ENCODE results near the gene OTUB2.

Gene OTUB2

DNA sequence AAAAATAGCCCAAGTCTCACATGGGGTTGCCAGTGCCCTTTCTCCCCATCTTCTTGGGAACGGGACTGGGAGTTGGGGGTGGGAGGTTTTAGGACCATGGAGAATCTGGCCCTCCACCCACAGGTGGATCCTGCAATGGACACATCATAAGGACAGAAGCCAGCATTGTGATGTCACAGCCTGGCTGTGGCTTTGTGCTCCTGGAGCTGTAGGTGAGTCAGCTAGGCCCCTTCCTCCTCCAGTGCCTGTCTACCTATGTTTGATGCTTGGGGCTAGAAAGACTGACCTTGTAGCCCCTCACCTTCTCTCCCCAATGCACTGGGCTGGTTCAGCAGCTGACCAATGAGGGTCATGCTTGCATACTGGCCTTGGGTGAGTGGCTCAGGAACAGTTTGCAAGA is 29.1 kb upstream of the OTUB2 start, which contains the start of gene CCDC197:
TSS of gene CCDC197 (plus strand) at position 220 of the 400 bp plus-strand sequence. CDS start 831 bp downstream, outside the sequence.
- no peak for DNase-seq

DNA sequence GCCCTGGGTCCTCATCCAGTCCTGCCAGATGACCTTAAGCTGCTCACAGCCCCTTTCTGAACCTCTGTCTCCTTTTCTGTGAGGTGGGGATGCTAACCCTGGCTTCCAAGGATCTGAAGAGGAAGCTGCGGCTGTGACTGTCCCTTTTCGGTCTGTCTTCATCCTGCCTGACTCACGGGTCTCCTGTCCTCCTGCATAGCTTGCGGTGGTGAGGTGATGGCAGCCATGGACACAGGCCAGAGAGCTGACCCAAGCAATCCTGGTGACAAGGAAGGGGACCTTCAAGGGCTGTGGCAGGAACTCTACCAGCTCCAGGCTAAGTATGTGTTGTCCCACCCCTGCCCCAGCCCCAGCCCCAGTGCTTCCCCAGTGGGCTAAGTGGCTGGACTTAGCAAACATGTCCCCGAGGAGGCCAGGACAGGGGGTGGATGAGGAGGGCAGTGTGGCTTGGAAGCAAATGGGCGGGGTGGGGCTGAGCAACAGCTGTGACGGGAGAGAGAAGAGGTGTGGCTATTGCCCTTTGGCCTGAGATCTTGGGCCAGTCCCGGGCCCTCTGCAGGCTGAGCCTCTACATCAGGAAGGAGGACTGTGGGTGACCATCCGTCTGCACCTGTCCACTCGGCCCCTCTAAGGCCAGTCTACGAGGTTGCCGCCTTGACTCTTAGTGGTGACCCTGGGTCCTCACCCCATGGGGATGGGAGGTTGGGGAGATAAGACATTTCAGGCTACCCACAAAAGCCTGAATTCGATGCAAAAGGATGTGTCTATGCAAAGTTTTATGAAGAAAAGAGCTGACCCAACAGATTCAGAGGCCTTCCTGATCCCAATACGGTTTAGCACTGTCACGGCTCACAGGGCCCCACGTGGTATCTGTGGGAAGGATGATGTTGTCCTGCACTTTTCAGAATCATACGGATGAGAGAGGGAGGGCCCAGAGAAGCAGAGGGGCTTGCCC is 27.9 kb upstream of the OTUB2 start:
- DNase-seq = no peak

DNA sequence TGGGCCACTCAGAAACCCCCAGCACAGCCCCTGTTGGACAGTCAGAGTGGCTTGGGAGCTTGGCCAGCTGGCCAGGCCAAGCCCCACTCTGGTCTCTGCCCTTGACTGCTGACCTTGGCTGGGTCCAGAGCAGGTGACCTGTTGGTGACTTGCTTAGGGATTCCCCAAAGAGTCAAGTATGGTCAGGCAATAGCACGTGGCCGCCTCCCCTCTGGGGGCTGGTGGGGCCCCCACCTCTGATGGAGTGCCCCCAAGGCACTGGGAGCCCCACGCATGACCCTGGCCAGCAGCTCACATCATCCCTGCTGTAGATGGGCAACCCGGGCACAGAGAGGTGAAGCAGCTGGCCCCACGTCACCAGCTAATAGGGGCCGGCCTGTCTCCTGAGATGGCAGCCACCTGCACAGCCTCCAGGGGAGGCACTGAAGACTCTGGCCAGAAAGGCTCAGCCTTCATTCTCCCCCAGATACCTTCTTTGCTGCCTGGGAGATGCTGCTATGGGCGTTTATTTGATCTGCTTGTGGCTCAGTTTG is 27.2 kb upstream of the OTUB2 start:
- no peak for DNase-seq

DNA sequence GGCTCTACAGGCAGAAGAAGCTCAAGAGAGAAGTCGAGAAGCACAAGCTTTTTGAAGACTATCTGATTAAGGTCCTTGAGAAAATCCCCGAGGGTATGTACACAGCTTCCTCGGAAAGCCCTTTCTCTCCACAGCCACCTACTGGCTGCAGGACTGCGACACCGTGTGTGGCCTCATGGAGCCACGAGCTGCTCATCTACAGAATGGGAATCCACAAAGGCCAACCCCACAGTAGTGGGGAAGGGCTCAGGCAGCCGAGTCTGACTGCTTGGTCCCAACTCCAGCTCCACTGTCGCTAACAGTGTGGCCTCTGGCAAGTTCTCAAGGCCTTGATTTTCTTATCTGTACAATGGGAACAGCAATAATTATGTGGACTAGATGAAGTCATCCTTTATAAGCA is 26.6 kb upstream of the OTUB2 start:
- DNase-seq = no peak

DNA sequence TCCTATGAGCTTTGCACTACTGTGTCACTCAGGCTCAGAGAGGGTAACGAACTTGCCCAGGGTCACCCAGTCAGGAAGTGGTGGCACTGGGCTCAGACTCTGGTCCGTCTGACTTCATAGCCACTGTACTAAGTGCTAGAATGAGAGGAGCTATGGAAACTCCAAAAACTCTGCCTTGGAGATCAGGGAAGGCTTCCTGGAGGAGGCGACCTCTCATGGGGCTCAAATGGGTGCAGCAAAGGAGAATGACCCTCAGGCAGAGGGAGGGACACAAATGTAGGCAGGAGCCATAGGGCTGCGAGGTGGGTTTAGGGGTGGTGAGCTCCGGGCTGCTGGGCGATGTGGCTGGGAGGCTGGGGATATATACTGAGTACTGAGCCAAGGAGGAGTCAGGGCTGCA is 25.9 kb upstream of the OTUB2 start:
- DNase-seq = no peak

DNA sequence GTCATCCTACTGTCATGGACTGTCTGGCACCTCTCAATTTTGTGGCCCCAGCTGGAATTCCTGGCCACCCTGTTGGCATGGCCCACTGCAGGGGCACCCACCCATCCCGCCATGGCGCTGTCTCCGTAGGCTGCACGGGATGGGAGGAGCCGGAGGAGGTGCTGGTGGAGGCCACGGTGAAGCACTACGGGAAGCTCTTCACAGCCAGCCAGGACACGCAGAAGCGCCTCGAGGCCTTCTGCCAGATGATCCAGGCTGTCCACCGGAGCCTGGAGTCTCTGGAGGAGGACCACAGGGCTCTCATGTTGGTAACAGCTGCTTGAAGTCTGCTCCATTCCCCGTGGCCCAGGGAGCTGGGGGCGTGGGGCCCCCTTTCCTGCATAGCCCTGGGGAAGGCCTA is 25.1 kb upstream of the OTUB2 start:
- DNase-seq = no peak

DNA sequence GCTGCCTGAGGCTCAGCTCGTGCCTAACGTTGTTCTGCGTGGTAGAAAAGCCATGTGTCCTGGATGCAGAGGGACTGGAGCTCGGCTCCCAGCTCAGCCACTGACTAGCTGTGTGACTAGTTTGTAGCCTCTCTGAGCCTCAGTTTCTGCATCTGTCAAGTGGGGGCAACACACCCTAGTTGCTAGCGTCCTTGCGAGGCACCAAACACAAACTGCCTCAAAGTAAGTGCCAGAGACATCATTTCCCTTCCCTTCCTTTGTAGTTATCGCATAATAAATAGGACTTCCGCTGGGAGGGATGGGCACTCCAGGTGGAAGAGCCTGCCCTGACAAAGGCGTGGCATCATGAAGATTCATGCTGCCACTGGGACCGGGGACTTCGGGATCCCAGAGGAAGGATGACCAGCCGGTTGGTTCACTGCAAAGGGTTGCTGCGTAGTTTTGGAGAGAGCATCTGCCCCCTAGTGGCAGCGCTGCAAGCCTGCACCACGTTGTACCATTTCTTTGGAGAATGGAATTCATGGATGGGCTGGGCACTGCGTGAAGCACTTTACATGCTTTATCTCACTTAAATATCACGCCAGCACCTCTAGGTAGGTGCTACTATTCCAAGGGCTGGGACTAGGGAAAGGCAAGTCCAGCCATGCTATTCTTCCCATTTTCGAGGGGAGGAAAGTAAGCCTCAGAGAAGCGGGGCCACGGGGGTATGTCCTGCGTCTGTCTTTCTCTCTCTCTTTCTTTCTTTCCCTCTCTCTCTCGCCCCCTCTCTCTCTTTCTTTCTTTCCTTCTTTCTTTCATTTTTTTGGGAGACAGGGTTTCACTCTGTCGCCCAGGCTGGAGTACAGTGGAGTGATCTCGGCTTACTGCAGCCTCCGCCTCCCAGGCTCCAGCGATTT is 24.4 kb upstream of the OTUB2 start:
- peak; percentile 85 for DNase-seq

DNA sequence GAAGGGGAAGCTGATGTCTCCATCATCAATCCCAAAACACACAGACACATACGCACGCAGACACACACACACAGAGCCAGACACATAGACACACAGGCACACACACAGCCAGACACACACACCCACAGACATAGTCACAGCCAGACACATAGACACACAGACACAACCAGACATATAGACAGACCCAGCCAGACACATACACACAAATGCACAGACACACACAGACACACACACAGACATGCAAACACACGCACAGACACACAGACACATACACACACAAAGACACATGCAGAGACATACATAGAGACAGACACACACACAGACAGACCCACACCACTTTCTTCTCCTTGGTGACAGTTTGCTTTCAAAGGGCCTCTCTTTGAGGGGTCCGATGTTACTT is 22.7 kb upstream of the OTUB2 start:
- DNase-seq = no peak

DNA sequence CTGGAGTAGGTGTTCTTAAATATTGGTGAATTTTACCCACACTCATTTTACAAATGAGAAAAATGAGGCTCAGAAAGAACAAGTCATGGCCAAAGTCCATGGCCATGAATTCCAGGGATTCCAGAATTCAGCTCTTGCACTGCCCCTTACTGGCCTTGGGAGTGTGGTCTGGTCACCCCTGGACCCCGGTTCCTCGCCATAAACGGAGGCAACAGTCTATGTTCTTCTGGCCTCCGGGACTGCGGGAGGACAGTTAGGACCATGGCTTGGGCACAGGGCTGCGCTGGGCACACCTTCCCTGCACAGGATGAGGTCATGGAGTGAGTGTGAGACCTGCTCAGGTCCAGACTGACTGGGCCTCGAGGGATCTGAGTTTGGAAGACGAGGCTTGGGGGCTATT is 22.1 kb upstream of the OTUB2 start:
- DNase-seq = no peak

DNA sequence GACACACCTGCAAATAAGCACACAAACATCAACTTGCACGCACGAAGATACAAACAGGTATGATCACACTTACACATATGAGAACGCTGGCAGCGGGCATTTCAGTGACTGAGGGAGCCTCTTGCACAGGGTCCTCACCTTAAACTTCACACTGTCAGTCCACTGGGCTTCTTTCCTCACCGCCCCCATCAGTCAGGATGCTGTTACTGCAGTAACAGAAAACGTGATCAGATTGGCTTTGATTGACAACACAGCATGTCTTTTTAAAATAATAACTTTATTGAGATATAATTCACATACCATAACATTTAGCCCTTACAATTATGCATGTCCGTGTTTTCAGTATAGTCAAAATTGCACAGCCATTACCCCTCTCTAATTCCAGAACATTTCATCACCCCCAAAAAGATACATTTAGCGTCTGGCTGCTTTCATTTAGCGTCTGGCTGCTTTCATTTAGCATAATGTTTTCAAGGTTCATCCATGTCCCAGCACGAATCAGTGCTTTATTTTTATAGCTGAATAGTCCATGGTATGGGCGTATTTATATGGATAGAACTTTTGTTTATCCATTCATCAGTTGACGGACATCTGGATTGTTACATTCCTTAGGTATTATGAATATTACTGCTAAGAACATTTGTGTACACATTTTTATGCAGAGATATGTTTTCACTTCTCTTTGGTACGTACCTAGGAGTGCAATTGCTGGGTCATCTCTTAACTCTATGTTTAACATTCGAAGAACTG is 20.6 kb upstream of the OTUB2 start:
- no peak for DNase-seq

DNA sequence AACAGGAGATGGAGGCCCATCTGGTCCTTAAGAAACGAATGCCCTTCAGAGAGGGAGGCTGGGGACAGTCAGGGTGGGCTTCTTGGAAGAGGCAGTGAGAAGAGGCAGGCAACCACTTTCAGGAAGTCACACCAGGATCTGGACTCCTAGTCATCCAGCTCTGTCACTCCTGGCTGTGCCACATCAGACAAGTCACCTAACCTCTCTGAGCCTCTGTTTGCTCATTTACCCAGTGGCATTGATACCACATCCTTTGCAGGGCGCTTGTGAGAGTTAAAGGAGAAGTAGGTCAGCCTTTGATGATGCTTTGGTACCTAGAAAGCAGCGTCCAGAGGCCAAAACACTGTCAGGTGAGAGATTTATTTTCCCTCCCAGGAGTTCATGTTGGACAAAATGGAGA is 17.9 kb upstream of the OTUB2 start:
- DNase-seq = no peak

DNA sequence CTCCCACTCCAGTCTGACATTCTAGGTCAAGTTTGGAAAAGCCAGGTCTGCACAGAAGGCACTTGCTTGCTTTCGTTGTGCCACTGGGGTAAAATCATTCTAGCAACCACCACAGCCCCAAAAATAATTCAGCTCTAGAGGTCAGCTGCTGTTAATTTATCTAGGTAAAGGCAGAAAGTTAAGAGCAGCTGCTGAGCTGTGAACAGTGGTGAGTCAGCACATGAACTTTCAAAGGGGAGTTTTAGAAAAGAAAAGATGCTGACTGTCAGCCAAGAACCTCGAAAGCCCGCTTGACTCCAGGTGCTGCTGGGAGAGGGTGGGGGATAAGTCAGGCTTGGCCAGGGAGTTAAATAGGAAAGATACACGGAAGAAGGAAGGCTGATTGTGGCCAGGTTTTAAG is 16.4 kb upstream of the OTUB2 start:
- DNase-seq = no peak

DNA sequence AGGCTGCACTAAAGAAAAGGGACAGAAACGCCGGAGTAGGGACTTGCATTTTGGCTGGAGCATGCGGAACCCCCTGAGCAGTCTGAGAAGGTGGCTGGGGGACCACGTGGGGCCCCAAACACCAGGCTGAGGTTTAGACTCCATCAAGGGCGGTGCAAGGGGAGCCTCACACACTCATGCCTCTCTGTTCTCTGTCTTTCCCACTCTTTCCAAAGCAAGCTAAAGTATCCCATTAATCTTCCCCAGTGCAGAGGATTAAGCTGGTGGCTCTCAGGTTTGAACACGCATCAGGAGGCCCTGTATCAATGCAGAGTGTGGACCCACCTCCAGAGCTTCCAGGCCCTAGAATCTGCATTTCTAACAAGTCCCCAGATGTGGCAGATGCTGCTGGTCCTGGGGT is 15.5 kb upstream of the OTUB2 start:
- DNase-seq = no peak

DNA sequence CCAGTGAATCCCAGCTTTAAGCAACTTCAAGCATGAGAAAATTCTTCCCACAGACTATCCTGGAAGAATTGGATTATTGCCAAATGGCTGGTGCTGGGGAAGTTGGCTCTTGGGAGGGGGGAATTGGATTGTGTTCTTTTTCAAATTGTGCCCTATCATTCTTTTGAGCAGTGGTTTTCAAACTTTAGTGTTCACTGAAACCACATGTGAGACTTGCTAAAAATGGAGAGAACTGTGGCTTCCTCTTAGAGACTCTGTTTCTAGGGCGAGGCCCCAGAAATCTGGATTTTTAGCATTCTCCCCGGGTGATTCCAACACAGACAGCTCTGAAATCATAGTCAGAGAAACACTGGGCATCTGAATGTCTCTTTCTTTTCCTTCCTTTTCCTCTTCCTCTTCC is 14.3 kb upstream of the OTUB2 start:
- DNase-seq = no peak

DNA sequence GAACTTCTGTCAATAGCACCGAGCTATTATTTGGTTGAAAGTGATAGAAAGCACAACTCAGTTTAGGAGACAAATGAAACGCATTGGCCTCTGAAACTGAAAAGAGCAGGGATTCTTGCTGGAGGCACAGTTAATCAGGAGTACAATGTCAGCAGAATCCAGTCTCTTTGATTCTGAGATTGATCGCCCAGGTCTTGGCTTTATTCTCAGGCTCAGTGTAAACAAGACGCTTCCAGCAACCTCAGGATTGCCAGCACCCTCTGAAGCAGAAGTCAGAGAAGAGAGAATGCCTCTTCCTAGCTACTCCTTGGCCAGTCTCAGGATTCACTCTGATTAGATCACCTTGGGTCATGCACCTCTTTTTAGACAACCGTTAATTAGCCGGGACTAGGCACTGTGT is 11.8 kb upstream of the OTUB2 start:
- no peak for DNase-seq

DNA sequence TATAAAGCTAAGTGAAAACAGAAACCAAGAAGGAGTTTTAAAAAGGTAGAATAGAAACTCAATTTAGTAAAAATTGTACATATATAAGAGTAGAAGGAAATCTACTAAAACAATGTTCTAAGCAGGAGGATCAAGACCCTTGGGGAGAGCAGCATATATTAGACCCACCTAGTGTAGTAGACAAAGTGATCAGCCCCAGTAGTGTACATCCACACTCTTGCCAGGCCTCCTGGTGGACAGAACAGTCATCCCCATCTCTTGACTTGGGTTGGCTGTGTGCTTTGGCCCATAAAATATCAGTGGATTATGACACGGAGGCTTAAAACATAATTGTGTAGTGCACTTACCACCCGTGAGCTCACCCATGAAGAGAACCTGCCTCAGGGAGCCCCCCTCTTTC is 10.9 kb upstream of the OTUB2 start:
- DNase-seq = no peak

DNA sequence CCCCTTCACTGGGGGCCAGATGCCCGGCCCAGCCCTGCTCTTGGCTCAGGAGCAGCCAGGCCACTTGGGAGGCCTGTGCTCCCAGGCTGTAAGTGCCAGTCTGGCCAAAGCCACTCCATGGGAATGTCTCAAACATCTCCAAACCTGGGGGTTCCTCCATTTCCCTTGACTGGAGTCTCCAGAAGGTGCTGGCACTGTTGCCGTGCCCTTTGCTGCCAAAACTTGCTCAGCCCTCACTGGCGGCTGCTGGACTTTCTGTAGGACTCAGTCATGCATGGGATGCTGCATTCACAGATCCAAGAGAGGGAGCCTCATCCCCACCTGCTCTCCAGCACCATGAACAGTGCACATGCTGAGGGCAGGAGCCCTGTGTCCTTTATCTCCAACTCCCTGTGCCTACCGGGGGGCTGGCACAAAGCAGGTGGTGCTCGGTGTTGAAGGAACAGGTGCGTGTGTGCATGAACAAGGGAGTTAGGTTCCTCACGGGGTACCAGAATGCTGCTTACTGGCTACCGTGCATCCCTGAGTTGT is 9.6 kb upstream of the OTUB2 start:
- DNase-seq = no peak

DNA sequence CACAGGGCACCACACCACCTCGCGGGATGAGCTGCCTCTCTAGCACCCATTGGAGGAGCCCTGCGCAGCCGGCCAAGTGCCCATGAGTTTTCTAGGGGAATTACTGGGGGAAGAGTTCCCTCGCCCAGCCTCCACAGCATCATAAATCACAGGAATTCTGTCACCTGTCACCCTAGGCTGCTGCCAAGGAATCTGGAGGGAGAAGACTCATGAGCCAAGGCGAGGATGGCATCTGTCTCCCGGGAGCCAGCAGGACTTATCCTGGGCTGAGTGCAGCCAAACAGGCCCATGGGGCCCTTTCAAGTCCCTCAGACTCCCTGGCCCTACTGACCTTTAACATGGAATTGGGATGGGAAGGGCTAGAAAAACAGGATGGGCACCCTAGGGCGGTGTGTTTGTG is 7.8 kb upstream of the OTUB2 start:
- no peak for DNase-seq

DNA sequence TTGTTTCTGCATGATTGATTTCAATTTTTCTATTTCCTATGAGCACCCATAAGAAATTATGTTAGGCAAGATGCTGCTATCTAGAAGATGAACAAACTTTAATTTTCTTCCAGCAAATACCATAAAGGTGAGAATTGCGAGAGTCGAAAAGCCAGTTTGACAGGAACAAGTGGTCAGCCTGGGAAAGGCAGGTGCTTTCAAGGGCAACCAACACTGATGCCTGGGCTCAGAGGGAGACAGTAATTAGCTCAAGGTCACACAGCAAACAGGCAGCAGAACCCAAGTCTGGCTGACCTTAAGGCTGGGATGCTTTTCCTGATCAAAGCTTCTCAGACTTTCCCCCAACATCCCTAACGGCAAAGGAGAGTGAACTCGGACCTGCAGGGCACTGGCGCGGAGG is 6.8 kb upstream of the OTUB2 start:
- no peak for DNase-seq

DNA sequence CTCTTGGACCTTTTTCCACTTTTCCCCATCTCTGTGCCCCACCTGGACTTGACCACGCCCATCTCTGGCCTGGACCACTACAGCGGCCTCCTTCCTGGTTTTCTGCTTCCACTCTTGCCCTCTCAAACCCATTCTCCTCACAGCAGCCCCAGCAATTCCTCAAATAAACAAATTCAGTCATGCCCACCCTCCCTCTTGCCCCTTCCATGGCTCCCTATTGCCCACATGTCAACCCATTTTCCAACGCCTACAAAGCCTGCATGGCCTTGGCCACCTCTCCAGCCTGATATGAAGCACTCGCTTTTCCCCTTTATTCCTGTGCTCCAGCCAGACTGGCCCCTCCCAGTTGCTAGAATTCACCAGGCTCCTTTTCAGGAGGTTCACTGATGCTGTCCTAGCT is 5.9 kb upstream of the OTUB2 start:
- no peak for DNase-seq

DNA sequence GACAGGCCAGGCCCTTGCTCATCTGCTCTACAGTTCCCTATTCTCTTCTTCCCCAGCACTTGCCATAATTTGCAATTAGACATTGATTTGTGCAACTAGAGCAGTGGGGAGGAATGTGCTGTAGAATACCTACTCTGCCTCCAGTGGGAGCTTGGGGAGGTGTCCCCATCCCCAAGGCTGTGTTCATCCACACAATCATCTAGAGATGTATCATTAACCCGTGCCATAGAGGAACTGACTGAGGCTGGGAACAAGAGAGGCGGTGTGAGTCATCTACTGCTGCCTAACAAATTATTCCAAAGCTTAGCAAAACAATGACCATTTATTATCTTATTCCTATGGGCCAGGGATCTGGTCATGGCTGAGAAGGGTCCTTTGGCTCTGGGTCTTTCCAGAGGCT is 5.1 kb upstream of the OTUB2 start:
- no peak for DNase-seq

DNA sequence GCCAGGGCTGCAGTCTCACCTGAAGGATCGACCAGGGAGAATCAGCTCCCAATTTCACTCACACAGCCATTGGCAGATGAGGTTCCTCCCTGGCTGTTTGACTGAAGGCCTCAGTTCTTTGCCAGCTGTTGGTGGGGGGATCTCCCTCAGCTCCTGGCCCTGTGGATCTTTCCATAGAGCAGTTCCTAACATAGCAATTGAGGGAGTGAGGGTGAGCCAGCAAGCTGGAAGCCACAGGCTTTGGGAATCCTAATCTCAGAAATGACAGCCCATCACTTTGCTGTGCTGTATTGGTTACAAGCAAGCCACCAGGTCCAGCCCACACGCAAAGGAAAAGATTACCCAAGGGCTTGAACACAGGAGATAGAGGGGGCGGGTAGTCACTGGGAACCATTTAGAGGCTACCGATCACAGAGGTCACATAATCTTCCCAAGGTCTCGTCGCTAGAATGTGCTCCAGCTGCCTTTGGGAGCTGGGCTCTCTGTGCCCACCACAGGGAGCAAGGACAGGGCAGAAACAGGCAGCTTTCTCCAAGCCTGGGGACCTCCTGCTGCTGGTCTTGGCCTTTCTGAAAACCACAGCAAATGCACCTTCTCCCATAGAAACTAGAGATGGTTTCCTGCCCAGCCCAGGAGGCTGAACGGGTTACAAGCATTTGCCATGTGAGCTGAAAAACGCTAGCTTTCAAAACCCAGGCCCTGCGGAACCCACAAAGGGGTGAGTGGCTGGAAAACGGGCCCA is 4.6 kb upstream of the OTUB2 start:
- no peak for DNase-seq
